Amniotic stem cell (primary cell): ENCODE data around the gene GSK3B.

ENCODE experiments used
- DNase-seq: peaks from one replicate; lab custom pipeline; 2025; lab: John Stamatoyannopoulos, UW

GSK3B gene

GRCh38 chr3:120095979-120096426, 1.8 kb upstream of the GSK3B start:
- DNase-seq, result no peak

GRCh38 chr3:120095226-120095978, 1.2 kb upstream of the GSK3B start:
- peak; percentile 81 for DNase-seq

GRCh38 chr3:120094776-120095225, 554 bp upstream of the GSK3B start:
- DNase-seq, result peak; percentile 99

- no peak for DNase-seq
Observed at GRCh38 chr3:120093119-120093910, 932 bp downstream of the GSK3B start.

- DNase-seq, result no peak
Observed at GRCh38 chr3:120092474-120092873, 1.8 kb downstream of the GSK3B start.

GRCh38 chr3:120090422-120090821, 3.8 kb downstream of the GSK3B start:
- no peak for DNase-seq

- DNase-seq, result no peak
Observed at GRCh38 chr3:120089089-120089488, 5.2 kb downstream of the GSK3B start.

GRCh38 chr3:120088622-120089021, 5.6 kb downstream of the GSK3B start:
- no peak for DNase-seq

- no peak for DNase-seq
Observed at GRCh38 chr3:120081719-120082118, 12.5 kb downstream of the GSK3B start.

- no peak for DNase-seq
Observed at GRCh38 chr3:120080836-120081235, 13.4 kb downstream of the GSK3B start.

GRCh38 chr3:120077731-120078130, 16.5 kb downstream of the GSK3B start:
- no peak for DNase-seq

GRCh38 chr3:120072867-120073525, 21.3 kb downstream of the GSK3B start:
- no peak for DNase-seq

GRCh38 chr3:120071259-120071658, 23.0 kb downstream of the GSK3B start:
- DNase-seq, result no peak

- DNase-seq, result no peak
Observed at GRCh38 chr3:120070263-120070981, 23.8 kb downstream of the GSK3B start.

- DNase-seq, result no peak
Observed at GRCh38 chr3:120067083-120067482, 27.2 kb downstream of the GSK3B start.

- DNase-seq, result no peak
Observed at GRCh38 chr3:120066634-120067033, 27.6 kb downstream of the GSK3B start.

- DNase-seq, result no peak
Observed at GRCh38 chr3:120064641-120065040, 29.6 kb downstream of the GSK3B start.

- DNase-seq, result no peak
Observed at GRCh38 chr3:120062474-120062873, 31.8 kb downstream of the GSK3B start.

GRCh38 chr3:120059081-120059864, 35.0 kb downstream of the GSK3B start:
- DNase-seq, result no peak

GRCh38 chr3:120057626-120058025, 36.6 kb downstream of the GSK3B start:
- no peak for DNase-seq

- no peak for DNase-seq
Observed at GRCh38 chr3:120057029-120057428, 37.2 kb downstream of the GSK3B start.
